NCI-H1092 treated with DMSO at 0.1 percent for 48 hours (cell line): ENCODE measurements around the gene MYL3.
"Not testable (repeated sequence)": the region's sequence is repeated elsewhere in the genome, so short reads cannot be mapped to it uniquely, and the experiment has no call there.

Experiments used
- DNase-seq: peaks from one replicate; lab custom pipeline; 2025; lab: John Stamatoyannopoulos, UW

Gene MYL3

DNA sequence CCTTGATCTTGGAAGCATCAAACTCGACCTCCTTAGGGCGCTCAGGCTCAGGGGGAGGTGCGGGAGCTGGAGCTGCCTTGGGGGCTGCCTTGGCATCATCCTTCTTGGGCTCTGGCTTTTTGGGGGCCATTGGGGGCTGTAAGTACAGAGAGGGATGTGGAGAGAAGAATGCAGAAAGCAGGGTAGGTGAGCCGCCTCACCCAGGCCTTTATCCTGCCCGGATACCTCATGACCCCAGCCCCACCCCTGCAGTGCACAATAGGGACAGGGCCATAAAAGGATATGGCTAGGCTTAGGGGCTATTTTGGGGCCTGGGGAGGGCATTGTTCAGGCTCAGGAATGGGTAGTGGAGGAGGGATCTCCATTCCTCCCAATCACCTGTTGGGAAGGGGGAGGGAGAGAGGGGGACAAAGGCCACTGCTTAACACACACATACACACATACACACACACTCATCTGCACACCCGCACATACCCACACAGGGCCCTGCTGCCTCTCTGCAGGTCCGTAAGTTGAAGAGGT, at the start of gene MYL3:
Gene MYL3 (minus strand): TSS at position 184 of the 522 bp plus-strand sequence. CDS start 54 bp downstream, at position 130.
- DNase-seq: no peak

DNA sequence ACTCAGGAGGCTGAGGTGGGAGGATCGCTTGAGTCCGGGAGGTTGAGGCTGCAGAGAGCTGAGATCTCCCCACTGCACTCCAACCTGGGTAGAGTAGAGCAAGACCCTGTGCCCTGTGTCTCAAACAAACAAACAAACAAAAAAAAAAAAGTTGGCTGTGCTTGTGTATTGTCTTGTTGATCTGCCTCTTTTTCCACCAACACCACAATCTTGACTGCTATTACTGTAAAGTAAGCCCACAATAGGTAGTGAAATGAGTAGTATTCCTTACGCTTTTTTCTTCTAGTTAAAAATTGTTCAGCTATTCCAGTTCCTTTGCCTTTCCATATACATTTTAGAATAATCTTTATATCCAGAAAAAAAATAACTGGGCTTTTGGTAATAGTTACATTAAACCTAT, 49.7 kb upstream of the MYL3 start:
- DNase-seq: no peak

GRCh38 chr3:46910914-46911313, 47.7 kb upstream of the MYL3 start:
- not testable (repeated sequence) for DNase-seq

DNA sequence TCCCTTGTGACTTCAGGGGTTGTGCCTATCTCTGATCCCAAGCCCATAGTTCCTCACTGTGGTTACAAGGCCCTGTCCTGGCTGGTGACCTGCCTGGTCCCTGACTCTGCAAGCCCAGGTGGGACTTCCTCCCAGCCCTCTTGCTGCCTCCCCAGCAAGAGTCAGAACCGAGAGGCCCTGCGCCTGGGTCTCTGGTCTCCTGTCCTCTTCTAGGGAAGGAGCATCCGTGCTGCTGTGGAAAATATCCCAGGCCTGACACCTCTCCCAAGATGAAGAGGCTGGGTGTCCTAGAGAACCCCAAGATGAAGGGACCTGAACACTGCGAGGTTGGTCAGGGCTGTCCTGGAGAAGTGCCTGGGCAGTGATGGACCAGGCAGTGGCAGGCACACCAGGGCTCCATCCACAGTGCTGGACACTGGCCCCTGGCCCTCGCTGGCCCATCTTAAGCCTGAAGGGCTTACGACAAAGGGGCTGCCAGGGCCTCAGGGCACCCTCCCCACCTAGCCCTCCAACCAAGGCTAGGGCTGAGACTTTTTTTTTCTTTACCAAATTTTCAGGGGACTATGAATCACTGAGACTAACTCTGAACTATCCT, 47.0 kb upstream of the MYL3 start:
- DNase-seq: no peak

DNA sequence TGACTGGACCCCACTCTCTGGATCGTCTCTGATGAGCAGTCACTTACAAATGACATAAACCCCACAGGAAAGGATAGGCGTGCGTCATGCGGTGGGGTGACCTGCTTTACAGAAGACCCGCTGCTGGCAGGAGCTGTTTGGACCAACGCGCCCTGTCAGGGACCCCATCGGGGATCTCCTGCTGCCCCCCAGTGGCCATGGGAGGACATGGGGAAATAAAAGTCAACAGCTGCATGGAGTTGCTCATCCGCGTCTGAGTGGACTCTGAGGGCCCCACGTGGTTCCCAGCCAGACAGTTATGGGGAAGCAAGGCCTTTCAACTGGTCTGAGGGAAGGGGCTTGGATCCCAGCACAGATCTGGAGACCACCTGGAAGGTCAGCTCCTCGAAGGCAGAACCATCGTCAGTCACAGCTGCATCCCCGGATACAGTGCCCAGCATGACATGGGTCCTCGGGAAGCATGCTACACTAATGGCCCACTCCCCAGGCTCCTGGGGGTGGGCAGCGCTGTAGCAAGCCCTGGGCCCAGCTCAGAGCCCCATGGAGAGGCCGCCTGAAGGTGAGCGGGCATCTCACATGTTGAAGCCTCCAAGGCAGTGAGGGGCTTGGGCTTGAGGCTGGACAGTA, 46.4 kb upstream of the MYL3 start:
- DNase-seq: peak; percentile 78

DNA sequence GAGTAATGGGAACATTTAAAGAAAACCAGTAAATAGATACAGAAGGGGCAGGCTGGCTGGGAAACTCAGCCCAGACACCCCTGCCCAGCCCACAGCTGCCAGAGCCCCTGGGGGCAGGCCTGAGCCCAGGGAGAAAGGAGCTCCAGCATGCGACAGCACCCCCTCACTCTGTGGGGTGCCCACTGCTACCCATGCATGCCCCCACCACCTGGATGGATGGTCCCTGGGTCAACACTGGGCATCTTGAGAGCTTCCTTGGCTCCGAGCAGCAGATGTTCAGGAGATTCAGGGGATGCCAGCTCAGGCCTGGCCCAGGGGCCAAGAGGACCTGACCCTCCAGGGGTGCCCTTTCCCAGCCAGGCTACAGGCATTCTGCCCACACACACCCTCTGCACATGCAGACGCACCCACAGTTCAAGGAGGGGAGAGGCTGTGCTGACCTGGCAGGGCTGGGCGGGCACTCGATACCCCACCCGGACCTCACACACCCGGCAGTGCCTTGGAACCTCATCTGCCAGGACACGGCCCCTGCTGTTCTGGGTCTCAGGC, 45.8 kb upstream of the MYL3 start:
- DNase-seq: no peak

- no peak for DNase-seq
Observed at GRCh38 chr3:46908294-46908985, 45.2 kb upstream of the MYL3 start.

GRCh38 chr3:46907960-46908293, 44.7 kb upstream of the MYL3 start:
- no peak for DNase-seq

GRCh38 chr3:46907271-46907670, 44.0 kb upstream of the MYL3 start:
- DNase-seq: no peak

DNA sequence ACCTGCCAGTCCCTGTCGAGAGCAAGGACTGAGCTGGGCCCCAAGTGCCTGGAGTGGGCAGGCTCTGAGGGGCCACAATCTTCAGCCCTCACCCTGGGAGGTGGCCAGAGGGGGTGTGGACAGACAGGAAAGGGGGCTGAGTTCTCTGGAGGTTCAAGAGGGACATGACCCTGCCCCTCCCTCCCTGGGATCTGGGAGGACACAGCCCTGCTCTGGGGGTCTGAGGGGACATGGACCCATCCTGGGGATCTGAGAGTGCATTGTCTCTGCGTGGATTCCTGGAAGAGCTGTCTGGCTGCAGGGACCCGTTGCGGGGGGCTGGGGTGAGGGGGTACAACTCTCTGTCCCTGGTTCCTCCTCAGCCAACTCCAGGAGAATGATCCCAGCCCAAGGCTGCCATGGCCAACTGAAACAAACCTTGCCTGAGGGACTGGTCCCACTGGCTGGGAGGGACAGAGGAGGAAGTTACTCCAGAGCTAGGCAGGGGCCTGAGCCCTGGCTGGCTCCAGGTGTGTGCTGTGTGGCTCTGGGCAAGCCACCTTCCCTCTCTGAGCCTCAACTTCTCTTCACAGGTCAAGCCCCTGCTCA, 43.3 kb upstream of the MYL3 start:
- no peak for DNase-seq

- DNase-seq: no peak
Observed at GRCh38 chr3:46905661-46906451, 42.6 kb upstream of the MYL3 start.

- DNase-seq: no peak
Observed at GRCh38 chr3:46905213-46905560, 41.9 kb upstream of the MYL3 start.

- no peak for DNase-seq
Observed at GRCh38 chr3:46904303-46905212, 41.3 kb upstream of the MYL3 start.

DNA sequence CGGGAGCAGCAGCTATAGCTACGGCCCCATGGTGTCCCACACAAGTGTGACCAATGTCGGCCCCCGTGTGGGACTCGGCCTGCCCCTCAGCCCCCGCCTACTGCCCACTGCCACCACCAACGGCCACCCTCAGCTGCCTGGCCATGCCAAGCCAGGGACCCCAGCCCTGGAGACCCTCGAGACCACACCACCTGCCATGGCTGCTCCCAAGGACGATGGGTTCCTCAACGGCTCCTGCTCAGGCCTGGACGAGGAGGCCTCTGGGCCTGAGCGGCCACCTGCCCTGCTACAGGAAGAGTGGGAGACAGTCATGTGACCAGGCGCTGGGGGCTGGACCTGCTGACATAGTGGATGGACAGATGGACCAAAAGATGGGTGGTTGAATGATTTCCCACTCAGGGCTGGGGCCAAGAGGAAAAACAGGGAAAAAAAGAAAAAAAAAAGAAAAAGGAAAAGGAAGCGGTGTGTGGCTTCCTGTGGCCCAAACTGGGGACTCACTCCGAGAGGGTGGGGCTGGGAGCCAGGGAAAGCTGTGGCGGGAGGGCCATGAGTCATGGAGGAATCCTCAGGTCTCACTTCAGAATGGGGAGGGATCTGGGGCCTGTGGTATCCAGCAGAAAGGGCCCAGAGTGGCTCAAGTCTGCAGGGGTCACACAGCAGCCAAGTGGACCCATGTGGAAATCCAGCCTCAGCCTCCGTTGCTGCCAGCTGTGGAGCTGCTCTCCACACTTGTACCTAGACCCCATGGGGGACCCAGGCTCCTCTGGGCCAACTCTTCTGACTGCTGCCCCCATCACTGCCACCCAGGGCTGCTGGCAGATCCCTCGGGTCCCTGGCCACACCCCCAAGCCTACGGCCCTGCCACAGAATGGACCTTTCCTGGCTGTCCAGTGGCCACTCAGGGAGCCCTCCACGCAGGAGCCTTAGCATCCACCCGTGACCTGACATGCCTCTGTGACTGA, 40.4 kb upstream of the MYL3 start:
- no peak for DNase-seq

DNA sequence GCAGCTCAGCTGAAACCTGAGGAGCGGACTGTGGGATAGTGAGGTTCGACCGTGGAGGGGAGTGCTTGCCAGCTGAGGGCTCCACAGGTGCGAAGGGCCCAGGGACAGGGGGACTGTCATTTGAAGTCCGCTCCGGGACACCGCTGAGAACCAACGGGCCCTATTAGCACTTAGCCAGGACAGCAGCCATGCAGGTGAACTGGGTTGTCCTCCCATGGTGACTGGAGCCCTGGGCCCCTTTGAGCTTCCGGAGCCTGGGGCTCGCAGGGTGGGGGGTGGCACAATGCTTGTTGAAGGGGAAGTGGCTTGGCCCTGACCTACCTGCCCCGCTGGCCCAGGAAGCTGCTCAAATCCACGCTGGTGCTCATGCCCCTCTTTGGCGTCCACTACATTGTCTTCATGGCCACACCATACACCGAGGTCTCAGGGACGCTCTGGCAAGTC, 39.0 kb upstream of the MYL3 start:
- no peak for DNase-seq

DNA sequence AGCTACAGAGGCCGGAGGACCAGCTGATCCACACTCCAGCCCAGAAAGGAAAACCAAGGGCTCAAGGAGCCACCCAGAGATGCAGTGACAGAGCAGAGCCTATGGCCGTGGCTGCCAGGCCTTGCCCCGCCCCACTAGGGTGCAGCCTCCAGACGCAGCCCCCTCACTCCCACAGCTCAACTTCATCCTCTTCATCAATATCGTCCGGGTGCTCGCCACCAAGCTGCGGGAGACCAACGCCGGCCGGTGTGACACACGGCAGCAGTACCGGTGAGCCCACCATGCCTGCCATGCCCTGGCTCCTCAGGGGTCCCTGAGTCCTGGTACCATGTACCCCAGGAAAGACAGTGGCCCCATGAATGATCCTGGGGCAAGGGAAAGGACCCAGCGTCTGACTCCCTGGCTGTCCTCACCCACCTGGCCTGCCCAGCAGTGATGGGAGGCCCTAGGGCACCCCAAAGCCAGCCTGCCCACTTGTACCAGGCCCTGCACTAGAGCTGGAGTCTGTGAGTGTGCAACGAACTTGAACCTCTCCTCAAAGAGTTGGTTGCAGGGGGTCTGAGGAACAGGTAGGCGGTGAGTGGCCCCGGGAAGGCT, 38.4 kb upstream of the MYL3 start:
- DNase-seq: no peak

DNA sequence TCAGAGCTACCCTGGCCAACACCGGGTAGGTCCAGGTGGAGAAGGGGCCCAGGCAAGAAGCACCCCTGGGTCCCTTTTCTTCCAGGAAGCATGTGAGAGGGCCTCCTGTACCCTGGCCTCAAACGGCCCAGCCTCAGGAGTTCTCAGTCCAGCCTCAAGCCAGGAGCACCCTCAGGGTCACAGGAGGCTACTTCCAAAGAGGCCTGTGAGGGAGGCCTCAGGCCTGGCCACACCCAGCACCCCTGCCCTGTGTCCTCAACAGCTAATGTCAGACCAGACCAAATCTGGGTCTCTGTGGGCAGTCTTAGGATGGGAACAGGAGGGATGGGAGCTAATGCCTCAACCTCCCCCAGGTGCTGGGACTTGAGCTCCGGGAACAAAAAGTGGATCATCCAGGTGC, 37.8 kb upstream of the MYL3 start:
- no peak for DNase-seq

DNA sequence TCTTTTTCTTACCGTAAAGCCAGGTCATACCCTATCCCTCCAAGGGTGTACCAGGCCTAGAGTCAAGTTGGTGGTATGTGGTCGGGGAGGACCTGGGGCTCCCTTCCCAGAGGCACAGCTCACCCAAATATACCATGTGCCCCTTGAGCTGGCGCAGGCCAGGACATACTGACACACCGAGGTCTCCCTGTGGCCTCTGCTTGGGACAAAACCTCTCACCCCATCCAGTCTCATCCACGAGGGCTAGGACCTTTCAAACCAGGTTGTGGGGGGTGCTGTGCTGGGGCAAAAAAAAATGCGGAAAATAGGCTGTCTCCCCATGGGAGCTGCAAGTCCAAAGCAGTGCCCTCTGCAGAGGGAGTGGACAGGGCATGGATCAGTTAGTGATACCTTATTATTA, 37.1 kb upstream of the MYL3 start:
- DNase-seq: no peak

DNA sequence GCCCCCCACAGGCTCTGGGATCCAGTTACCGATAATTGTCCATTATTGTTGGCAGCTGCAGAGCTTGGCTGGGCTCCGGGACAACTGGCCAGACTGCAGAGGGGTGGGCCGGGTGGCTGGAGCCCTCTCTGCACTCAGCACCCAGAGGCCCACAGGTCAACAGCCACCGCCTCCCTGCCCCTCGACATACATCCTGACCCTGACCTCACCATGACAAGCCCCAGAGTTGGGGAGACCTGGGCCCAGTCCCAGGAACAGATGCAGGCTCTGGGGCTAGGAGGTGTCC, 36.7 kb upstream of the MYL3 start:
- DNase-seq: peak; percentile 56
